Lung microvascular endothelial cell (primary cell): ENCODE results near the gene NCKAP5. TPM values are rescaled to one million over a fixed set of nuclear protein-coding genes. Genes with fewer than 3 reads are reported as not detected.
"Not testable (repeated sequence)": the region's sequence is repeated elsewhere in the genome, so short reads cannot be mapped to it uniquely, and the experiment has no call there.

ENCODE experiments used
- DNase-seq, 2 donors: peaks; one replicate each; pipeline versions ENCODE4 v3.0.0 to v3.0.0-alpha.2; 2010; ENCODE audit warnings: low read depth in 2 of 2
- total RNA-seq: library from RNA; depleted of rRNA; stranded (reverse); fragments of >200 nt; gene quantifications from 2 replicates; pipeline ENCODE4 v1.2.1, GENCODE V29; 2014

Gene NCKAP5
- total RNA-seq, 1 donor from 2014 or later = under 0.01 TPM

- DNase-seq = peak in 1 of 2 donors; percentile 6
Observed at GRCh38 chr2:132815516-132815915, 752.7 kb downstream of the NCKAP5 start.

DNA sequence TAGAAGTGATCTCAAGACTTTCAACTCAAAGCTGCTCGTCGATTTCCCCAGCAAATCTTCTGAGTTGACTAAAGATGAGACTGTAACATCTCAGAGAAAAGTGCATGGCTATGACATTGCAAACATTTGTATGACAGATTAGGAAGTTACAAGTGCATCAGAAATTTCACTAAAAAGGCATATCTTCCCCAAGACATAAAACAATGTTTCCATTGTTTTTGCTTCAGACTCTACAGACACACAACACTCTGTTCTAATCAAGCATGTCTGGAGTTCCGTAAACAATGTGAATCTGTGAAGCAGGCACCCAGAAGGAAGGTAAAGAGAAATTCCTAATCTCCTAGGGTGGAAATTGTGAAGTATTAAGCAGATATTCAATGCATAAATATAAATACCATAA, 753.6 kb downstream of the NCKAP5 start:
- no peak for DNase-seq

GRCh38 chr2:132813422-132813821, 754.8 kb downstream of the NCKAP5 start:
- no peak for DNase-seq

GRCh38 chr2:132811148-132811915, 756.9 kb downstream of the NCKAP5 start:
- DNase-seq = no peak

DNA sequence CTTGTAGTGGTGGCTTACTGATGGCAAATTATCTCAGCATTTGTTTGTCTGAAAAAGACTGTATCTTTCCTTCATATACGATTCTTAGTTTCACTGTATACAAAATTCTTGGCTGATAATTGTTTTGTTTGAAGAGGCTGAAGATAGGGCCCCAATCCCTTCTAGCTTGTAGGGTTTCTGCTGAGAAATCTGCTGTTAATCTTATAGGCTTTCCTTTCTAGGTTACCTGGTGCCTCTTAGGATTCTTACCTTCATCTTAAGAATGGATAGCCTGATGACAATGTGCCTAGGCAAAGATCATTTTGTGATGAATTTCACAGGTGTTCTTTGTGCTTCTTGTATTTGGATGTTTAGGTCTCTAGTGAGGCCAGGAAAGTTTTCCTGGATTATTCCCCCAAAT, 758.3 kb downstream of the NCKAP5 start:
- DNase-seq = not testable (repeated sequence)

- peak in 1 of 2 donors; percentile 57 for DNase-seq
Observed at GRCh38 chr2:132804051-132804450, 764.2 kb downstream of the NCKAP5 start.

GRCh38 chr2:132798341-132798740, 769.9 kb downstream of the NCKAP5 start:
- no peak for DNase-seq

DNA sequence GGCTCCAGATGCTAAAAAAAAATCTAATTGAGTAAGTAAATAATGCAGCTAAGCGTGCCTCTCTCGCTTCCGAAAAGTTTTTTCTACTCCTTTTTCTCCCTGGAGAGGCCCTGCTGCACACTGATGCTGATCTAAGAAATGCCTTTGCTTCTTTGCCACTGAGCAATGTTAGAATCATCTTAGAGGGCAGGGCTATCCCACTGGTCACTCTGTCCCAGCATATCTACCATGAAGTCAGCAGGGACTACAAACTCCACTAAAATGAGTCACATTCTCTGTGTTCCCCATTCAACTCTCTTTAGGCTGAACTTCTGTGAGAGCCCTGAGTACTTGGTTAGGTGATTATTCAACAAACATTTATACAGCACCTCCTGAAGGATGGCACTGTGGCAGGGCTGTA, 770.7 kb downstream of the NCKAP5 start:
- no peak for DNase-seq

DNA sequence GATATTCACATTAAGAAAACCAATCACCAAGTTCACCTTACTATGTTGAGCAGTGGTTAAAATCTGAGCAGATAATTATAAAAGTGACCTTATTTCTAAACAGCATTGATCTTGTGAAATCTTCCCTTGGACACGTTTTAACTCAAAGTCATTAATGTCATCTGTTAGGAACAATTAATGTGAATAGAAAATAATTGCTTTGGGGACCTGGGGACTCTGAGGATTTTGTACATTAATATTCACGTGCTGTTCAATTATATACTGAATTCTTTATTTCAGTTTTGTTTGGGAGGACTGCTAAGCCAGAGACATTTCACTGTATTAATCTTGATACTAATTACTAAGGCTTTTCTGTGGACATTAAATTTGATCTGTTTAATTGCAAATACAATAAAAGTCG, 771.2 kb downstream of the NCKAP5 start:
- no peak for DNase-seq

DNA sequence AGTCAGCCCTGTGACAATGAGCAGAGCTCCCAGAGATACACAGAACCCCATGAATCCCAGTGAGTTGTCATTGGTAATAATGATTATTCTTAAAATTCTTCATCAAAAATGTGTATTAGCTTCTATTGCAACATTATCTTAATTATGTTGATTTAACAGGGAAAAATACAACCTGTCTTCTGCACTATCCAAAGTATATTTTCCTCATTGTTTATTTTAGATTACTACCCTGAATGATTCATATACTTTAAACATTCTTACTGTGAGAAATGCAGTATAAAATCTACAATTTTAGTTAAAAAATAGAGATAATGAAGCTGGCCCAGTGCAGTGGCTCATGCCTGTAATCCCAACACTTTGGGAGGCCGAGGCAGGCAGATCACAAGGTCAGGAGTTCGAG, 773.0 kb downstream of the NCKAP5 start:
- no peak for DNase-seq

DNA sequence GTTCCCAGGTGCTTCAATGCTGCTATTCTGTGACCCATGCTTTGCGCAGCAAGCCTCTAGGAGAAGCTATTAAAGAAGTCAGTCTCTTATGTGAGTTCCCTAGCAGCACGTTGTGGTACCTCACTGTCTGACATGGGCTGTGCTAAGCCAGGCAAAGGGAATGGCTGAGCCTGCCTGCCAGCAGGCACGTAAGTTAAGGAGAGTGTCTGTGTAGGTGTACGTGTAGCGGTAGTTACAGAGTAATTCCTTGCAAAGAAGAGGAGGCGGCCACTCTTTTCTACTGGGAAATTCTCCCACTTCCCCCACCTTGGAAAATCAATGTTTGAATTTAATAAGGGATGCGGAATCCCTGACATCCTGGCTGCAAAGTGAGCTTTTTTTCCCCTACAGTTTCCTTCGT, 774.7 kb downstream of the NCKAP5 start:
- DNase-seq = no peak

- DNase-seq = no peak
Observed at GRCh38 chr2:132790207-132790785, 778.0 kb downstream of the NCKAP5 start.

- DNase-seq = no peak
Observed at GRCh38 chr2:132789066-132789465, 779.2 kb downstream of the NCKAP5 start.

DNA sequence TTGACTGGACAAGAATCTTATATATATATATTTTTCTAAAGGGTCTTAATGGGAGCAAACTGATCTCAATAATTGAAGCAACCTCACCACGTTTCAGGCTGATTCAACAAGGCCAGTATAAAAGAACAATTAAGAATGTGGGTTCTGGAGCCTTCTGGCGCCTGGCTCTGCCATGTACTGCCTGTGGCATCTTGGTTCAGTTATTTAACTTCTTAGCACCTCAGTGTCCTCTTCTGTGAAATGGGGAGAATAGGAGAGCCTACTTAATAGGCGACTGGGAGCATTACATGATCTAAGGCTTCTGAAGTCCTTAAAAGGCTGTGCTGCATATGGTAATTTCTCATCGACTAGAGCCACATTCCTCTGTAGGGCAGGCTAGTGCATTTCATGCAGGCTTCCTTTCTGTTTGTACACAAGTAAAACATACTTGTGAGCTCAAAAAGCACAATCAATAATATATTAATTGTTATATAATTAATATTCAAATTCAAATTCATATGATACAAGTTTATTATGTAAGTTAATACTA, 779.9 kb downstream of the NCKAP5 start:
- DNase-seq = no peak

GRCh38 chr2:132783883-132784282, 784.4 kb downstream of the NCKAP5 start:
- no peak for DNase-seq

- no peak for DNase-seq
Observed at GRCh38 chr2:132782176-132782783, 786.0 kb downstream of the NCKAP5 start.

- DNase-seq = no peak
Observed at GRCh38 chr2:132780651-132781050, 787.6 kb downstream of the NCKAP5 start.

GRCh38 chr2:132779206-132779721, 789.0 kb downstream of the NCKAP5 start:
- DNase-seq = no peak

GRCh38 chr2:132776287-132776686, 792.0 kb downstream of the NCKAP5 start:
- no peak for DNase-seq

GRCh38 chr2:132774189-132774588, 794.1 kb downstream of the NCKAP5 start:
- DNase-seq = no peak

DNA sequence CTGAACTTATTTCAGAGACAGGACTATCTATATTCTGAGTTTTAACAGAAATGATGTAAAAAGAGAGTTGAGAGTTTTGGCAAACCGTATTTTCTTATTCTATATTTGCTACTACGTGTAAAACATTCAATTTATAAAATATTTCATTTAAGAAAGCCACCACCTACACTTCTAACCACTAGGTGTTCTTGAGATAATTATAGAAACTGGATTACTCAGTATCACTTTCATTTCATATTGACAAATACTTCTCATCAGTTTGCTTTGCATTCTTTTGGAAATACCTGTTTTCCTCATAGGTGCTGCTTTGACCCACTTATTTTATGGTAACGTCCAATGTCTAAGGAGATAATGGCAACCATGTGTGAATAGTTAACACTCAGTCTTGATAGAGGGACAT, 794.9 kb downstream of the NCKAP5 start:
- no peak for DNase-seq

DNA sequence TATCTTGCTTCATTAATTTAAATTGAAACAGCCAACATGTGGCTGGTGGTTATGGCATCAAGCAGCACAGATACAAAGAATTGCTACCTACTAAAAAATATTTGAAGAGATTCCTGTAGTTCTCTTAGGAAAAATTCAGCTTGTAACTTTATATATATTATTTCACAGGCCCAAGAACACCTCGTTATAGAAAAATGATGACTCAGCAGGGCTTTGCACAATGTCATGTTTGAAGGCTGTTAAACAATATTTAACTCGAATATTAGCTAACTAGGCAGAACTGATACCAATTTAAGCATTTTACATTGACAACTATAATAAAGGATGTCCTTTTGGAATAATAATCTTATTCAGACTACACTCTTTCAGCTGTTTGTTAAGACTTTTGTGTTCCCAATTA, 795.9 kb downstream of the NCKAP5 start:
- no peak for DNase-seq
